ENCODE data around the gene FLYWCH1. TPM values are rescaled to one million over a fixed set of nuclear protein-coding genes. Genes with fewer than 3 reads are reported as not detected.
"Not testable (repeated sequence)": the region's sequence is repeated elsewhere in the genome, so short reads cannot be mapped to it uniquely, and the experiment has no call there.

The FLYWCH1 gene
- total RNA-seq, 6 experiments from 2014 or later: 30.3 to 34.9 (median 33.7) TPM

GRCh38 chr16:2926650-2926999 lies 14.9 kb downstream of the FLYWCH1 start:
- no peak for DNase-seq
- Mint-ChIP-seq H3K9me3 (no peaks in the 10 kb centered on the region), H3K4me1 (ENCODE audit: low read depth) (peaks cover 18% of the 10 kb centered on the region), H3K4me3 (peak overlapping the region; percentile 25), H3K27me3 (ENCODE audit: insufficient read depth) (peaks cover 3% of the 10 kb centered on the region; the same call in 1 of the 2 replicates), H3K27ac (peak overlapping the region; percentile 41), H3K36me3 (ENCODE audit: low read depth) (no peaks in the 10 kb centered on the region; the same call in 1 of the 2 replicates)
- no peak for TF ChIP-seq CTCF (IDR thresholded peaks at IDR 0.05)

- H3K4me3 Mint-ChIP-seq: peak overlapping the region; percentile 25
- peak overlapping the region; percentile 41 for H3K27ac Mint-ChIP-seq
- peaks cover 3% of the 10 kb centered on the region; the same call in 1 of the 2 replicates for H3K27me3 Mint-ChIP-seq (ENCODE audit: insufficient read depth)
- H3K36me3 Mint-ChIP-seq (ENCODE audit: low read depth): no peaks in the 10 kb centered on the region; the same call in 1 of the 2 replicates
- DNase-seq: peak; percentile 75
- no peaks in the 10 kb centered on the region for H3K9me3 Mint-ChIP-seq
- H3K4me1 Mint-ChIP-seq (ENCODE audit: low read depth): peaks cover 18% of the 10 kb centered on the region
- TF ChIP-seq CTCF (IDR thresholded peaks at IDR 0.05): peak; percentile 99
These were observed 15.4 kb downstream of the FLYWCH1 start for GRCh38 chr16:2927010-2927646.

- H3K9me3 Mint-ChIP-seq; H3K27ac Mint-ChIP-seq; H3K36me3 Mint-ChIP-seq (ENCODE audit: low read depth); H3K27me3 Mint-ChIP-seq (ENCODE audit: insufficient read depth); H3K4me3 Mint-ChIP-seq; DNase-seq: not testable (repeated sequence)
- H3K4me1 Mint-ChIP-seq (ENCODE audit: low read depth): peaks cover 18% of the 10 kb centered on the region
These were observed 16.4 kb downstream of the FLYWCH1 start for GRCh38 chr16:2928151-2928550.

GRCh38 chr16:2928796-2929195 lies 17.1 kb downstream of the FLYWCH1 start:
- DNase-seq: no peak

GRCh38 chr16:2929693-2930092 lies 18.0 kb downstream of the FLYWCH1 start:
- TF ChIP-seq CTCF (IDR thresholded peaks at IDR 0.05): no peak
- H3K36me3 Mint-ChIP-seq (ENCODE audit: low read depth): no peaks in the 10 kb centered on the region
- peaks cover 18% of the 10 kb centered on the region for H3K4me1 Mint-ChIP-seq (ENCODE audit: low read depth)
- no peak for DNase-seq
- H3K27ac Mint-ChIP-seq: no peak overlapping the region
- H3K27me3 Mint-ChIP-seq (ENCODE audit: insufficient read depth): peaks cover 3% of the 10 kb centered on the region; the same call in 1 of the 2 replicates
- no peaks in the 10 kb centered on the region for H3K9me3 Mint-ChIP-seq
- H3K4me3 Mint-ChIP-seq: no peak overlapping the region

More at GRCh38 chr16:2928796-2929195, 17.1 kb downstream of the FLYWCH1 start:
- no peak for TF ChIP-seq CTCF (IDR thresholded peaks at IDR 0.05)
- H3K27me3 Mint-ChIP-seq (ENCODE audit: insufficient read depth): peaks cover 3% of the 10 kb centered on the region; the same call in 1 of the 2 replicates
- no peaks in the 10 kb centered on the region for H3K36me3 Mint-ChIP-seq (ENCODE audit: low read depth)
- H3K4me3 Mint-ChIP-seq: no peak overlapping the region
- no peaks in the 10 kb centered on the region for H3K9me3 Mint-ChIP-seq
- no peak overlapping the region for H3K27ac Mint-ChIP-seq
- H3K4me1 Mint-ChIP-seq (ENCODE audit: low read depth): peaks cover 18% of the 10 kb centered on the region

GRCh38 chr16:2930236-2930635 lies 18.5 kb downstream of the FLYWCH1 start:
- no peak for DNase-seq
- no peak overlapping the region for H3K4me3 Mint-ChIP-seq
- no peak for TF ChIP-seq CTCF (IDR thresholded peaks at IDR 0.05)

GRCh38 chr16:2931231-2931914 lies 19.6 kb downstream of the FLYWCH1 start:
- not testable (repeated sequence) for H3K36me3 Mint-ChIP-seq (ENCODE audit: low read depth); H3K4me3 Mint-ChIP-seq; H3K27me3 Mint-ChIP-seq (ENCODE audit: insufficient read depth); DNase-seq; H3K9me3 Mint-ChIP-seq; H3K27ac Mint-ChIP-seq
- H3K4me1 Mint-ChIP-seq (ENCODE audit: low read depth): peaks cover 13% of the 10 kb centered on the region

More at GRCh38 chr16:2930236-2930635, 18.5 kb downstream of the FLYWCH1 start:
- Mint-ChIP-seq H3K4me1 (ENCODE audit: low read depth) (peaks cover 18% of the 10 kb centered on the region), H3K36me3 (ENCODE audit: low read depth) (no peaks in the 10 kb centered on the region), H3K27ac (no peak overlapping the region), H3K9me3 (no peaks in the 10 kb centered on the region), H3K27me3 (ENCODE audit: insufficient read depth) (peaks cover 3% of the 10 kb centered on the region; the same call in 1 of the 2 replicates)

All from HFFc6 (cell line).